Gastroesophageal sphincter (tissue), 4 donors: ENCODE results near the gene TNFRSF17. TPM values are rescaled to one million over a fixed set of nuclear protein-coding genes. Genes with fewer than 3 reads are reported as not detected.

Source experiments
- ATAC-seq: fragments of 150-250 bp; one replicate; pipeline ENCODE4 v1.9.1; 2016; ENCODE audit warnings: mild to moderate bottlenecking, moderate library complexity
- H3K27ac ChIP-seq, 4 donors: fragments of 200-600 bp; sonication (generic) in 3 of 4; 1 replicate in 3 of 4; 2 replicates in 1 of 4; pipeline ENCODE4 v1.5.1; 2016 to 2019
- H3K27me3 ChIP-seq: fragments of 200-600 bp; sonication (generic); one replicate; pipeline ENCODE4 v1.5.1; 2019
- H3K36me3 ChIP-seq, 2 donors: fragments of 200-600 bp; sonication (generic); one replicate each; pipeline ENCODE4 v1.5.1; 2019; ENCODE audit warnings: control low read depth in 1 of 2
- H3K4me1 ChIP-seq, 3 donors: fragments of 200-600 bp; sonication (generic); 1 replicate in 2 of 3; 2 replicates in 1 of 3; pipeline ENCODE4 v1.5.1; 2016 to 2019; ENCODE audit warnings: control low read depth in 2 of 3
- H3K4me3 ChIP-seq, 2 donors: fragments of 200-600 bp; sonication (generic); one replicate each; pipeline ENCODE4 v1.5.1; 2019; ENCODE audit warnings: mild to moderate bottlenecking in 1 of 2, moderate library complexity in 1 of 2
- H3K9me3 ChIP-seq, 3 donors: fragments of 200-600 bp; sonication (generic); one replicate each; pipeline ENCODE4 v1.5.1; 2017 to 2019; ENCODE audit warnings: control low read depth in 2 of 3
- EP300 ChIP-seq: sonication (generic); formaldehyde crosslinking; IDR thresholded peaks from one replicate; pipeline ENCODE4 v1.6.1; 2017; ENCODE audit warnings: antibody characterized with exemption, mild to moderate bottlenecking
- POLR2A ChIP-seq, 2 donors: fragments of 450-650 bp; IDR thresholded peaks; one replicate each; pipeline ENCODE4 v1.6.1; 2017; ENCODE audit warnings: antibody characterized with exemption in 2 of 2, mild to moderate bottlenecking in 2 of 2, moderate library complexity in 1 of 2
- POLR2AphosphoS5 ChIP-seq: sonication (generic); formaldehyde crosslinking; IDR thresholded peaks from one replicate; pipeline ENCODE4 v1.6.1; 2017; ENCODE audit warnings: antibody characterized with exemption
- WGBS, 2 donors: methylation state at CpG; one replicate each; pipeline ENCODE4 v1.1.5; 2018; ENCODE audit warnings: low coverage in 1 of 2; 5-methylcytosine and 5-hydroxymethylcytosine counted together
- small RNA-seq, 4 donors: library from RNA; depleted of rRNA; stranded (forward); fragments of <200 nt; gene quantifications; one replicate each; pipeline ENCODE3, GENCODE V24; 2016
- total RNA-seq, 4 donors: library from RNA; depleted of rRNA; stranded (reverse); fragments of >200 nt; gene quantifications; one replicate each; pipeline ENCODE4 v1.1.0, GENCODE V29; 2016
- TF ChIP-seq, protein P1 (sequence below), 4 experiments: fragments of 200-600 bp in 2 of 4; fragments of 450-650 bp in 2 of 4; sonication (generic) in 1 of 4; IDR thresholded peaks; one replicate each; pipeline ENCODE4 v1.5.1; 2017 to 2019; ENCODE audit warnings: antibody characterized with exemption in 4 of 4, mild to moderate bottlenecking in 2 of 4, moderate library complexity in 2 of 4

The TNFRSF17 gene
- total RNA-seq, 4 donors from 2014 or later = 0.45 TPM; not detected in 3

DNA sequence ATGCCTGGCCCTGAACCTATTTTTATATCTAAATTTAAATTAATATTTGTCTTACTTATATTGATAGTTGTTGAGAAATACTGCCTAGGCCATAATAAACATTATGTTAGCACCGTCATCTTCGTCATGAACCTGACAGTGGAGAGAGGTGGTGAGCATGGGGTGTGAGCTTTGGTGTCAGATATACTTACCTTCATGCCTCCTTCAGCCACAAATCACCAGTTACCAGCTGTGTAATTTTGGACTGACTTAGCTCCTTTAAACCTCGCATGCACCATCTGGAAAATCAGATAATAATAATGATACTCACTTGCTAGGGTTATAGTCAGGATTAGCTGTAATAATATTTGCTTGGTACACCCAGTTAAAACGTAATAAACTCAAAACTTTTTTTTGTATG lies 46.6 kb downstream of the TNFRSF17 start:
- 47 to 87% methylated on average over 4 of the region's 4 CpGs for WGBS, 2 donors
- Histone ChIP-seq H3K4me3 (no peak overlapping the region), H3K27me3 (no peaks in the 10 kb centered on the region), H3K27ac (peak overlapping the region in 1 of 4 donors; percentile 50), H3K36me3 (peaks cover 0 to 20% of the 10 kb centered on the region in 2 donors), H3K9me3 (no peaks in the 10 kb centered on the region), H3K4me1 (peaks cover 0 to 3% (median 0%) of the 10 kb centered on the region in 3 donors)
- ATAC-seq = no peak
- TF ChIP-seq POLR2AphosphoS5 = no peak
- no peak for TF ChIP-seq POLR2A (IDR thresholded peaks at IDR 0.05)
- TF ChIP-seq EP300 = no peak
- TF ChIP-seq, protein P1, sequence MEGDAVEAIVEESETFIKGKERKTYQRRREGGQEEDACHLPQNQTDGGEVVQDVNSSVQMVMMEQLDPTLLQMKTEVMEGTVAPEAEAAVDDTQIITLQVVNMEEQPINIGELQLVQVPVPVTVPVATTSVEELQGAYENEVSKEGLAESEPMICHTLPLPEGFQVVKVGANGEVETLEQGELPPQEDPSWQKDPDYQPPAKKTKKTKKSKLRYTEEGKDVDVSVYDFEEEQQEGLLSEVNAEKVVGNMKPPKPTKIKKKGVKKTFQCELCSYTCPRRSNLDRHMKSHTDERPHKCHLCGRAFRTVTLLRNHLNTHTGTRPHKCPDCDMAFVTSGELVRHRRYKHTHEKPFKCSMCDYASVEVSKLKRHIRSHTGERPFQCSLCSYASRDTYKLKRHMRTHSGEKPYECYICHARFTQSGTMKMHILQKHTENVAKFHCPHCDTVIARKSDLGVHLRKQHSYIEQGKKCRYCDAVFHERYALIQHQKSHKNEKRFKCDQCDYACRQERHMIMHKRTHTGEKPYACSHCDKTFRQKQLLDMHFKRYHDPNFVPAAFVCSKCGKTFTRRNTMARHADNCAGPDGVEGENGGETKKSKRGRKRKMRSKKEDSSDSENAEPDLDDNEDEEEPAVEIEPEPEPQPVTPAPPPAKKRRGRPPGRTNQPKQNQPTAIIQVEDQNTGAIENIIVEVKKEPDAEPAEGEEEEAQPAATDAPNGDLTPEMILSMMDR (IDR thresholded peaks at IDR 0.05) = no peak

DNA sequence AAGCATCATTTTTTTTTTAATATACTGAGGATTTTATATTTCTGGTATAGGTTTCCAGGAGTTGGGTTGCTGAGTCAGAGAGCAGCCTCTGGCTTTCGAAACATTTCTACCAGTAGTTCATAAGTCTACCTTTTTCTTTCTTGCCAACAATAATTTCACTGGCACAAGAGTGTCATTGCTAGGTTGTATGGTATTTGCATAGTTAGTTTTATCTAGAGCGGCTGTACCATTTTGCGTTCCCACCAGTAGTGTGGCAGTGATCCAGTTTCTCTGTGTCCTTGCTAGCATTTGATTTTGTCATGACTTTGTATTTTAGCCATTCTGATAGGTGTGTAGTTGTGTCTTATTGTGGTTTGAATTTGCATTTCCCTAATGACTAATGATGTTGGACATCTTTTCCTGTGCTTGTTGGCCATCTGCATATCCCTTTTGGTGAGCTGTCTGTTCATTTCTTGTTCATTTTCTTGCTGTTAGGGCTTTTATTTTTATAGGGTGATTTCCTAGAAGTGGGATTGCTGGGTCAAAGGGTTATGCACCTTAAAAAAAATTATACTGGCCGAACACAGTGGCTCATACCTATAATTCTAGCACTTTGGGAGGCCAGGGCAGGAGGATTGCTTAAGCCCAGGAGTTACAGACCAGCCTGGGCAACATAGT lies 51.4 kb downstream of the TNFRSF17 start:
- Histone ChIP-seq H3K36me3 (no peaks in the 10 kb centered on the region), H3K27ac (no peak overlapping the region), H3K27me3 (no peaks in the 10 kb centered on the region), H3K9me3 (no peaks in the 10 kb centered on the region), H3K4me1 (peaks cover 0 to under 1% (median 0%) of the 10 kb centered on the region in 3 donors), H3K4me3 (no peak overlapping the region)
- 80 to 94% methylated on average over 3 to 4 of the region's 4 CpGs for WGBS, 2 donors
- ATAC-seq = no peak
- TF ChIP-seq POLR2A (IDR thresholded peaks at IDR 0.05) (no peak), POLR2AphosphoS5 (no peak), EP300 (no peak)
- TF ChIP-seq, protein P1 (IDR thresholded peaks at IDR 0.05) = no peak

DNA sequence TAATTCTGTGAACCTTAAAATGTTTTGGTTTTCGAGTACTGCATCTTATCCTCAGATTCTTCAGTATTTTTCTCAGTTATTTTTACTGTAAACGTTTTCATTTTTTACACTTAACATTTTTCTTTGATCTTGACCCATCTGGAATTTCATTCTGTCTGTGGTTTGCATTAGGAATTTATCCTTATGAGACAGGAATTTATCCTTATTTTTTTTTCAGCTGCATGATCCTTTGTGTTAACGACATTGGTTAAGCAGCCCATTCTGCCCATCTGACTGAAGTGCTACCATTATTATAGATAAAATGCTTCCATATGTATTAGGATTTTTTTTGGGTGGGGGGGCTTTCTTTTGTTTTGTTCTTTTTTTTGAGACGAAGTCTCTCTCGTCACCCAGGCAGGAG lies 52.5 kb downstream of the TNFRSF17 start:
- TF ChIP-seq, protein P1 (IDR thresholded peaks at IDR 0.05) = no peak
- TF ChIP-seq EP300 = no peak
- no peak for TF ChIP-seq POLR2A (IDR thresholded peaks at IDR 0.05)
- TF ChIP-seq POLR2AphosphoS5 = no peak
- Histone ChIP-seq H3K9me3 (no peaks in the 10 kb centered on the region), H3K27me3 (no peaks in the 10 kb centered on the region), H3K36me3 (no peaks in the 10 kb centered on the region), H3K4me1 (no peaks in the 10 kb centered on the region), H3K27ac (no peak overlapping the region), H3K4me3 (no peak overlapping the region)
- no peak for ATAC-seq
- 41 to 72% methylated on average over 3 to 5 of the region's 5 CpGs for WGBS, 2 donors

Small RNA genes lying within 50 kb of the gene (small RNA-seq; reads per million reads assigned to genes)
- gene AC007216.5 = 0 reads per million in 4 donors
- gene UBL5P4 = 0 reads per million in 4 donors

Other genes with a start within 250 kb of the TNFRSF17 start
- 10 to 100 TPM; 30.2 to 53.5 (median 46.4) TPM for gene TXNDC11, start 222.4 kb upstream of the TNFRSF17 start, total RNA-seq
- 10 to 100 TPM; 55.5 to 78.9 (median 68.4) TPM for gene ZC3H7A, start 168.0 kb upstream of the TNFRSF17 start, total RNA-seq
- gene RSL1D1, start 113.7 kb upstream of the TNFRSF17 start, total RNA-seq = 100 to 1,000 TPM; 149 to 275 (median 164) TPM
- 10 to 100 TPM; 55.3 to 86.2 (median 72.6) TPM for gene GSPT1, start 49.3 kb upstream of the TNFRSF17 start, total RNA-seq
- gene NPIPB2, start 23.2 kb upstream of the TNFRSF17 start, total RNA-seq = 1 to 10 TPM; 1.4 to 5.9 (median 4.1) TPM
- 10 to 100 TPM; 18.3 to 30.2 (median 23.3) TPM for gene SNX29, start 11.5 kb downstream of the TNFRSF17 start, total RNA-seq